HK-2 (cell line): ENCODE results near the gene HK2.

Experiments
- DNase-seq: peaks from one replicate; pipeline ENCODE4 v3.0.0-alpha.2; 2018; ENCODE audit not compliant: unreplicated experiment

The HK2 gene

GRCh38 chr2:74937221-74937880, 103.4 kb downstream of the HK2 start:
- DNase-seq: no peak

GRCh38 chr2:74938264-74938663, 104.3 kb downstream of the HK2 start:
- DNase-seq: no peak

- no peak for DNase-seq
Observed at GRCh38 chr2:74939919-74940812, 106.2 kb downstream of the HK2 start.

- DNase-seq: no peak
Observed at GRCh38 chr2:74941284-74941683, 107.4 kb downstream of the HK2 start.

GRCh38 chr2:74942263-74942662, 108.3 kb downstream of the HK2 start:
- DNase-seq: no peak
